NCI-H146 treated with DMSO at 0.1 percent for 48 hours (cell line): Measurements from ENCODE around the gene TMEM42.

Source experiments
- DNase-seq: peaks from one replicate; lab custom pipeline; 2025; ENCODE audit not compliant: unreplicated experiment; lab: John Stamatoyannopoulos, UW

TMEM42 gene

DNA sequence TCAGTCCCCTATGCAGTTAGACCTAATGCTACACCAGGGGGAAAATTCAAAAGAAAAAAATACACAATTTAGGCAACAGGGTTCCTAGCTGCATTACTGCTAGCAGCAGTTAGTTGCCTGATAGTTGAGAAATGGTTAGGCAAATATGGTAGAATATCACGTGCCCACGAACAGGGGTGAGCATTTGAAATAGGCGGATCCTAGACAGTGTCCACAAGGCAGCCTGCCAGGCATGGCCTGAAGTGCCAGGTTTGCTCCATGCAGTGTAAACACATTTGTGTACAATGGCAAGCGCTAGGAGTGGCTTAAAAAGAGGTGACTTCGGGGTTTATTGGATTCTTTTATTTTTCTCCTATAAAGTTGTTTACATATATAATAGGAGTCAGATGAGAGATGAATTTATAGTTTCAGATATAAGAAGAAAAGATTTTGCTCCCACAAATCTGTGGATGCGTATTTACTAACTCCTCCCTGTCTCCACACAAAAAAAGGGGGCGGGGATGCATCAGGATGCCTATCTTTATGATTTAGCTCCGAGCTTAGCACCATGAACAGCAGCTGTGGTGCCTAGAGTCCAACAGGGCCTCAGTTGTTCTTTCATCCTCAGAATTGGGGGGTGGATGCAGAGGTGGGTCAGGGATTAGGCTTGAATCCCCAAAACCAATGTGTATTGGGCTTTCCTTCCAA, 8.8 kb downstream of the TMEM42 start:
- DNase-seq: no peak

DNA sequence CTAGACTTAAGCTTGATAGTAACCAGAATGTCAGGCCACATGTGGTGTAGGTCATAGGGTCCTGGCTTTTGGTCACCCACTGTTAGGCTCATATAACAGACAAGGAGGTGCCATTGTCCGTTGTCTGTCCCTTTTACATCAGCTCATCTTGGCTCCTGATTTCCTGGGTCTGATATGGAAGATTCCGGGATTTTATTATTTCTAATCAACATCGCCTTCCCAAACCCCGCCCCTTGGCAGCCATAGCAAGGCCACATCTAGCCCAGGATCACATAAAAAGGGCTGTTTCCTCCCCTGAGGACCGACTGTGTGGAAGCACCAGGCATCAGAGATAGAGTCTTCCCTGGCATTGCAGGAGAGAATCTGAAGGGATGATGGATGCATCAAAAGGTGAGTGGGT, 12.6 kb downstream of the TMEM42 start, which contains the start of gene TGM4:
Gene TGM4 (plus strand): TSS at position 301 of the 400 bp plus-strand sequence. CDS start 71 bp downstream, at position 372.
- no peak for DNase-seq

DNA sequence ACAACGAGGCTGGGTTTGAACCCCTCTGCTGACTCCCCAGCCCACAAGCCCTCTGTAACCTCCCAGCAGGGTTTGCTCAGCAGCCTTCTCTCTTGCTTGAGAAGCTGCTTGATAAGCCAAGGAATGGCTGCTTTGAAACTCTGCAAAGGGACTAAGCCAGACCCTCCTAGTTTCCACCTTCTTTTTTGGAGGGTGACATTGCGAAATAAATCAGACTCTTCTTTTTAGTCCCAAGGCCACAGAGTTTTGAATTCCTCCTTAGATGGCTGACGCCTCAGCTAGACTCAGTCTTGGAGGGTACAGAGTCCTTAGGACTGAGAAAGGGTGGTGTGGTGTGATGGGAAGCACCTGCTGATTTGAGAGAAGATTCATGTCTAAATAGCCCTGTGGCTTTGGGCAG, 13.9 kb downstream of the TMEM42 start:
- DNase-seq: no peak

DNA sequence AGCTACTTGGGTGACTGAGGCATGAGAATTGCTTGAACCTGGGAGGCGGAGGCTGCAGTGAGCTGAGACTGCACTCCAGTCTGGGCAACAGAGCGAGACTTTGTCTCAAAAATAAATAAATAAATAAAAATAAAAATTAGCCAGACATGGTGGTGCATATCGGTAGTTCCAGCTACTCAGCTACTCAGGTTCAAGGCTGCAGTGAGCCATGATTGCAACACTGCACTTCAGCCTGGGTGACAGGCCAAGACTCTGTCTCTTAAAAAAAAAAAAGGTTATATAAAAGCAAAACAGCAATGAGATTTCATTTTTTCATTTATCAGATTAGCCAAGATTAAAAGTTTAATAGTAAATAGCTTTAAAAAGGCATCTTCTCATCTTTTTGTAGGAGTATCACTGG, 15.6 kb downstream of the TMEM42 start:
- no peak for DNase-seq

DNA sequence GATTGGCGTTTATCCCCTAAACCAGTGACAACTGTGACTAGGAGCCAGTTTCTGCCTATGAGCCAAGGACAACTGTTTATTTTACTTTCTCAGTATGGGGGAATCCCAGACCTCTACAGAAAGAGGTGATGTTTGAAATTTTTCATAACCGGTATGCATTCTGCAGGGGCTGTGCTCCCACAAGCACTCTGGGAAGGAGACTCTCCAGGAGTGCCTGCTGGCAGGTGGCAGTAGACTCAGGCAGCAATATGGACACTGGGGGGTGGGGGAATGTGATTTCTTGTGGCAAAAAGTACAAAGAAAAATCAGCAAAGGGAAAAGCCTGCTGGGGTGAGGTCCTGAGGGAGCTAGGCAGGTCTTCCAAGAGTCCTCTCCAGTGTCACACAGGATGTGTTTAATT, 18.6 kb downstream of the TMEM42 start:
- DNase-seq: no peak

DNA sequence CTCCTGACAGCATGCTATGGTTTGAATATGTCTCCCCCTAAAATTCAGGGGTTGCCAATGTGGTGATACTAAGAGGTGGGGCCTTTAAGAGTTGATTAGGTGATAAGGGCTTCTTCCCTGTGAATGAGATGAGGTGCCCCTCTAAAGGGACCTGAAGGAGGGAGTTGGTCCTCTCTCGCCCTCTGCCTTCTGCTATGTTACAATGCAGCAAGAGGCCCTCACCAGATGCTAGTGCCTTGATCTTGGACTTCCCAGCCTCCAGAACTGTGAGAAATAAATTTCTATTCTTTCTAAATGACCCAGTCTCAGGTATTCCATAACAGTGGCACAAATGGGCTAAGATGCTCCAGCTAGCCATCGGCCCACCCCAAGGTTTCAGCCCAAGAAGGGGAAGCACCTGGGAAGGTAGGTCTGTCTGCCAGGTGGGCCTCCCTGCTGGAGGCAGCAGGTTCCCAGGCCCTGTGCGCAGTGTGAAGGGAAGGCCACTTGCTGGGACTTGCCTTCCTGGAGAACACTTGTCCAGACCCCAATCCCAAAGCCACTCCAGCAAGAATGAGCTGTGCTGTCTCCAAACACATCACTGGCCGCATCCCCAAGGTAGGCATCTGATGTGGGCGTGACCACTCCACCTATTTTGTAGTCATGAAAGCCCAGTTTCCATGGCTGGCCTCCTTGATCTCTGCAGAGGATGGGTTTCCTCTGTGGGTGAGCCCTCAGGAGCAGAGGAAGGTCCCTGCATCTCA, 21.7 kb downstream of the TMEM42 start:
- DNase-seq: no peak

DNA sequence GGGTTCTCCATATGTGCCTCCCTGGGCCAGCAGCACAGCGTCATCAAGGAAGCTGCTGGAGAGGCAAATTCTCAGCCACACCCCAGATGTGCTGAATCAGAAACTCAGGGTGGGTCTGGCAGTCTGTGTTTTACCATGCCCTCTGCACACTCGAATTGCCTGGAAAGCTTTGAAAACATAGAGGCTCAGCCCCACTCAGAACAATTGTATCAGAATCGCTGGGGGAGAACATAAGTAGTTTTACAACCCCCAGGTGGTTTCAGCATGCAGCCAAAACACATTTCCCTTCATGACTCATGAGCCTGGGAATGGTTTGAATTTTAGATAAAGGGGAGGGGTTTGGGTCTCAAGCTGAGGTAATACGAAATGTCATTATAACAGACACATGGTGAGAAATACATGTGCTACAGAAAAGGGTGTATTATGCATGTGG, 22.3 kb downstream of the TMEM42 start:
- no peak for DNase-seq

DNA sequence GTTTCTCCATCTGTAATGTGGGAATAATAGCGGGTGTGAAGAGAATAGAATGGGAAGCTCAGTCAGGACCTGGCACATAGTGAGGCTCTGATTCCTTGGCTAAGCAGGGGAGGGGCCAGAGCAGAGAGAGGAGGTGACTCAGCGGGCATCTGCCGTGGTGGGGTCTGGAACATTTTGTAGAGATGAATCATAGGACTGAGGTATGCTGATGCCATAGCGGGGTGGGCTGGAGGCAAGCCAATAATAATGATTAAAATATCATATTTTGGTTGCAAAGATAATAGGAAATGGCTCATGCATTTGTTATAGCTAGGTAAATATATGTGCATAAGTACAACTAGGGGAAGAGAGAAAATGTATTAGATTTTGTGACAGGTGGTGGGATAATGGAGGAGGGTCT, 23.9 kb downstream of the TMEM42 start:
- DNase-seq: no peak

DNA sequence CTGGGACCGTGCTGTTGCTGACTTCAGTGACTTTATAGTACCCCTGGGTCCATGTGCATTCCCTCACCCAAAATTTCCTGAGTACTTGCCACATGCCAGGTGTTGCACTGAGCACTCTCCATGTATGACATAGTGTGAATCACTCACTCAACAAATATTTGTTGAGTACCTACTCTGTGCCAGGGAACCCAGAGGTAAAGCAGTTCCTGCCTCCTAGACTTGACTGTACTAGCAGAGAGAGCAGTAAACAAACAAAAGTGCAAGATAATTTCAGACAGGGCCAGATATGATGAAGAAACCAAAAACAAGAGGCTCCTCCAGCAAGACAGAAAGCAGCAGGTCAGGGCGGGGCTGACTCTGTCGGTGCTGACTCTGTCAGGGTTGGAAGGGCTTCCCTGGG, 24.8 kb downstream of the TMEM42 start:
- DNase-seq: no peak

DNA sequence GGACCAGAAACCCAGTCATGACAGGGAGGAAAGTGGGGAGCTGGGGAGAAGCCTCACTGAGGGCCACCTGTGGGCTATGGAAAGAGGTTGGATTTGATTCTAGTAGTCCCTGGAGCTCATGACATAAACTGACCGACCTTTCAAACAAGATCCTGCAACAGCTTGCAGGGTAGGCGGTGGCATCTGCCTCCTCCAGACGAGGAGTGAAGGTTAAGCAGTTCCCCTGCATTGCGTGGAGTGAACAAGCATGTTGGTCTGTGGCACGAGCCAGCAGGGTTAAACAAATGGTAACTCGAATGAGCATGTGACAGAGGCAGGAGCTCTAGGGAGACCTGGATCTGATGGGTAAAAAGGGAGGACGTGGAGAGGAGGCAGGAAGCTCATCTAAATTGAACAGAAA, 25.4 kb downstream of the TMEM42 start:
- no peak for DNase-seq

DNA sequence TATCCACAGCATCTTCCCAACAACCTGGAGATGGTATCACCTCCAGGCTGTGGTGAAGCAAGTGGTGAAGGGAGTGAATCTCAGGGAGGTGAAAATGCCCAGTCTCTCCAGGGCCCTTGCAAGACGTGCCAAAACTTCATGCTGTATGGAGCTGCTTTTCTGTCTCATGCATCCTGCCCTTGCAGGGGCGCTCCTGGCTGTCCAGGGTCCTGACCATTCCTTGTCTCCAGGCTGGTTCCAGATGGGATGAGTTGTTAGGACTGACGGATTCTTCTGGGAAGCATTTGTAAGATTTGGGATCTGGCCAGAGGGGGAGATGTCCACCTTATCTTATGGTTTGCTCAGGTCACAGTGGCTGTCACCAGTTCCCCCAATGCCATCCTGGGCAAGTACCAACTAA, 28.5 kb downstream of the TMEM42 start:
- DNase-seq: no peak

DNA sequence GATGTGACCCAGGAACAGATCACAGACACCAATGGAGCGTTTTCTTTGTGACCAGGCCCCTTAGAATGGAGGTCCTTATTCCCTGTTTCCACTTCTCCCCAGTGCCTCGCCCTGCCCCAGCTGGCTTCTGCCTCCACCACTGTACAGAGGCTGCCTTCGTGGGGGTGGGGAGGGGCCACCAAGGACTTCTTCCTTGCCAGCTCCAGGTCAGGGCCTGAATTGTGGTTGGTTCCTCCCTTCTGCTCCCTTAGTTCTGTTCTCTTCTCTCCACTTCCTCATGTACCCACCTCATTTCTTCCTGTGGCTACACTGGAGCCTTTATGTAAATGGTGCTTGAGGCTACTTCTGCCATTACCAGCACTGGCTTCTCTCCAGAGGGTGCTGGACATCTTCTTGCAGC, 29.1 kb downstream of the TMEM42 start:
- DNase-seq: no peak

DNA sequence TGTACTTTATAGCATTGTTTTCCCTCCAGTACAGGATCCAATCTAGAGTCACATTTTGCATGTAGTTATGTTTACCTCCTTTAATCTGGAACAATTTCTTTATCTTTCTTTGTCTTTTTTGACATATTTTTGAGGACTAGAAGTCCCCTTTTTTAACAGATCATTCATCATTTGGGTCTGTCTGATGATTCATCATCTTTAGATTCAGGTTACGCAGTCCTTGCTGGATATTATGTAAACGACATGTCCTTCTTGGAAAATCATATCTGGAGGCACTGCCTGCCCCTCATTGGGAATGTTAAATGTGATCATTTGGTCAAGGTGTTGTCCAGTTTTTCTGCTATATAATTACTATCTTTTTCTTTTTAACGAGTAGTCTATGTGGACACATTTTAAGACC, 31.0 kb downstream of the TMEM42 start:
- no peak for DNase-seq

DNA sequence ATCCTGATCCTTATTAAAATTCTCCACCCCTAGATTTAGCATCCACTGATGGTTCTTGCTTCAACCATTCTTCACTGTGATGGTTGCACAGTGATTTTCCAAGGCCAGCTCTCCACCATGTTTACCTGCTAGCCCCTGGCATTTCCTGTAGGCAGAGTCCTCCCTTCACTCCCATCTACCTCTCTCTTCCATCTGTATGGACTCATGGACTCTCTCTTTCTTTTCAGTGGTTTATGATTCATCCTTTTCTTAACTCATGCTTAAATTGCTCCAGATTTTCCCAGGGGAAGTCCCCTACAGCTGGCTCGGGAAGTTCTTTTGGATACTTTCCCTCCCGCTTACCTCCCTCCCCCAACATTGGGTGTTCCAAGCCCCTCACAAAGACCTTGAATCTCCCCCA, 31.4 kb downstream of the TMEM42 start:
- no peak for DNase-seq

DNA sequence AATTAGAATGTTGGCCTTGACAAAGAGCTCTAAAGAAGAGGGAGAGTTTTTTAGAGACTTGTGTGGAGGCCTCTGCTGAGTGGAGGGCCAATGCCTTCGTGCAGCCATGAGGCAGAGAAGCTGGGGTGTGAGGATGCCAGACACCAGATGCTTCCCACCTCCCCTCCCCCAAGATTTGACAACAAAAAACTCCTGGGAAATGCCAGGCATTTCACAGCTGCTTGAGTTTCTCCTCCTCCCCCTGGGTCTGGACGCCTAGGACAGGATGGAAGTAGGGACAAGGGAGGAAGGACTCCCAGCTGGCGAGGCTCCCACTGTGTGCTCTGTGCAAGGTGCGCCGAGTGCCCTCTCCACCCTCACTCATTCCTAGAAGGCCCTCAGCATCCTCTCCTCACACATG, 32.8 kb downstream of the TMEM42 start:
- no peak for DNase-seq

DNA sequence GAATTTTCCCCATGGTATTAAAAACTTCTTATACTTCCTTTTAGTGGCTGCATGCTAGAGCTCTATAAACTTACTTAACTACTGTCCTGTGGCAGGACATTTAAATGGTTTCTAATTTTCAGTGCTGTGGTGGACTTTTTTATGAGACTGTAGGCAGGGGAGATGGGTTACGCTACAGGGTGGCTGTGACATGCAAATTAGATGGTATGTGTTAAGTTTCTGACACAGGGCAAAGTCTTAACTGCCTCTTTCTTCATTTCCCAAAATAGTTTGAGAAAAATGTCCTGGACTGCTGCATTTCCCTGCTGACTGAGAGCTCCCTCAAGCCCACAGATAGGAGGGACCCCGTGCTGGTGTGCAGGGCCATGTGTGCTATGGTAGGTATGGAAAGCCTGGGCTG, 34.7 kb downstream of the TMEM42 start:
- no peak for DNase-seq

DNA sequence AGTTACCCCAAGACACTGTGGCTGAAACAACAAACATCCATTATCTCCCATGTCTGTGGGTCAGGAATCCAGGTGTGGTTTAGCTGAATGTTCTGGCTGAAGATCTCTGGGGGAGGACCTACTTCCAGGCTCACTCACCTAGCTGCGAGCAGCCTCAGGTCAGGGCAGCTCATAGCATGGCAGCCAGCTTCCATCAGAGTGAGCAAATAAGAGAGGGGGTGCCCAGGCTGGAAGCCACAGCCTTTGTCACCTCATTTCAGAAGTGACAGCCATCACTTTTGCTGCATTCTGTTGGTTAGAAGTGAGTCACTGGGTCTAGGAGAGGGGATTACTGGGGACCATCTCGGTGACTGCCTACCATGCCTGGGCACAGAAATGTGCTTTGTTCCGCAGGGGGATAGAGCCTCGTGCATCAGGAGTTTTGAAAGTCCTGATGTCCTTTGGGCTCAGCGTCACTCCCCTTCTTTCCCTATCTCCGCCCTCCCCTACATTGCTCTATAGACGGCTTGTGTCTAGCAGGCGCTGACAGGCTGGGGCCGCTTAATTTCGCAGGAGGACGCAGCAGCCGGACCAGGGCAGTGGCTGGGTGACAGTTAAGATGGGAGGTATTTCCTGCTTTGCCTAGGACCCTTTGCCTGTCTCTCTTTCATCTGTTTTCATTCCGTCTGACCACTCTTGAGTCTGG, 38.1 kb downstream of the TMEM42 start:
- no peak for DNase-seq

DNA sequence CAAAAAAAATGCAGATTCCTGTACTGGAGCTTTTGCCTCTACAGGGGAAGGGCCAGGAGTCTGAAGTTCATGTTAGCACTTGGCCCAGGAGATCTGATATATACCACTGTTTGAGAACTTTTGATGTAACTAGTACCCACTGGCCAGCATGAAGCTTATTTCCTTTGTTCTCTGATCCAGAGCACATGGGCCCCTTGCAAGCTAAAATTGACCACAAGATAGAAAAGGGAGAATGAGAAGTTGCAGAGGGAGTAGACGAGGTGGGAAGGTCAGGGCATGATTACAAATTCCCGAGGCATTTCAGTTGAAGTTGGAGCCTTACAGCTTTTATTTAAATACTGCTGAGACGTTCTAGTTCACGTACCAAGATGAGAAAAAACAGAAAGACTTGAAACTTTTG, 40.9 kb downstream of the TMEM42 start:
- no peak for DNase-seq

DNA sequence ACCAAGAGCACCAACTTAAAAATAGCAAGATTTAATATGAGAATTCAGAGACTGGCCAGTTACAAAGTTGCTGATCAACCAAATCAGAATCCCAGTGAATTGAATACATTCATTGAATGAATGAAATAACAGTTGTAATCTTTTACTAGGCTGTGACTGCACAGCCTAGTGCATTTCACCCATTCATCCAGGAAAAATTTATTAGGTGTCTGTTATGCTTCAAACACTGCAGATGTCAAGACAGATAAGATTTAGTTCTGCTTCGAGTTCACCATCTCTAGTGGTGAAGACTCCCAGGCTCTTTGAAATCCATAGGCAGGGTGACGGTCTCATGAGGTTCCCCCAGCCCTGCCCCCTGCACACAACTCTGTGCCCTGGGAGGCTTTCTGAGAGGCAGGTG, 41.6 kb downstream of the TMEM42 start:
- DNase-seq: no peak

DNA sequence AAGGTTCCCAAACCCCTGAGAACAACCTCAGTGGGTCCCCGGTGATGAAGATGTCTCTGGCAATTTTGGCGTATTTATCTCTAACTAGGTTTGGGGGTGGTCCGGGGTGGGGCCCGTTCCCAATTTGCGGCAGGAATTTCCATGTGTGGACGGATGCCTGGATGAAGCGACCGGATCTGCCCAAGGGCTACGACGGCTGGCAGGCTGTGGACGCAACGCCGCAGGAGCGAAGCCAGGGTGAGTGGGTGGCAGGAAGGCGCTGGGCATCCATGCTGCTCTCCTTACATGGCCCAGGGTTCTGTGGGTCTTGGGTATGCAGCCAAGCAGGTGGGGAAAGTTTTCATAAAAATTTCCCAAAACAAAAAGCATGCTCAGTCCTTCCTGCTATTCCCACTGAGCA, 42.0 kb downstream of the TMEM42 start:
- DNase-seq: no peak

DNA sequence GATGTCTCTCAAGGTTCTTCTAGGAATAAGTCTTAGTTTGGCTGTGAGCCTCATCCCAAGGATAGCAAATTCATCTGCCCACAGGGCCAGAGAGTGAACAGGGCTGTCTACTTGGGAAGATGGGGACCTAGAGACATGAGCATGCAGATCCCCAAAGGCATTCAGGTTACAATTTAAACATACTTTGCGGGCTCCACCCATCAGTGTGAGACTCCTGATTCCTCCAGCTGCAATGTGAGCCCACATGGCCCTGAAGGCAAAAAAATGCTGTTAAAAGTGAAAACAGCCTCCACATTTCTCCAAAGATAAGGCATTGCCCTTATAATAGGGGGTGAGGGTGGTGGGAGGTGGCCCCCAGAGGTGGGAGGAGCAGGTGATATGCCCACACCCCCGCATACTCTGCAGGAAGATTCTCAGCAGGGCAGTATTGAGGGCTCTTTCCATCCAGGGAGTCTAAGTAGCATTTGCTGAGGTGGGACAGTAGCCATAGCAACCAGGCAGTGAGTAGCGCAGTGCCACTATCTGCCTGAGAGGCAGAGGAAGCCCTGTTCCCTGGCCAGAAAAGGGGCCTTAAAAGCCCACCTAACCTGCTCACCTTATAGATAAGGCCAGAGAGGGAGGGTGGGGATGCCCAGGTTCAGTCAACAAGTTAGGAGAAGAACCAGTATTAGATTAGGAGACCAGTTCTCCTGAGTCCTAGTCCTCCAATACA, 43.9 kb downstream of the TMEM42 start:
- DNase-seq: no peak

DNA sequence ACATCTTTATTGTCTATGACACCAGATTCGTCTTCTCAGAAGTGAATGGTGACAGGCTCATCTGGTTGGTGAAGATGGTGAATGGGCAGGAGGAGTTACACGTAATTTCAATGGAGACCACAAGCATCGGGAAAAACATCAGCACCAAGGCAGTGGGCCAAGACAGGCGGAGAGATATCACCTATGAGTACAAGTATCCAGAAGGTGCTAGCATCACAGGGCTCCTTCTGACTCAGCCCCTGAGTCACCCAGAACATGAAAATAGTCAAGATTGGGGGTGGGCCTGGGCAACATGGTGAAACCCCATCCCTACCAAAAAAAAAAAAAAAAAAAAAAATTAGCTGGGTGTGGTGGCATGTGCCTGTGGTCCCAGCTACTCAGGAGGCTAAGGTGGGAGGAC, 45.3 kb downstream of the TMEM42 start:
- DNase-seq: no peak
